ENCODE data around the gene PARVA. TPM values are rescaled to one million over a fixed set of nuclear protein-coding genes. Genes with fewer than 3 reads are reported as not detected.

PARVA gene
- total RNA-seq, 1 donor from 2014 or later, result 170 TPM

- Mint-ChIP-seq H3K9me3 (ENCODE audit: low read depth) (peaks cover 4% of the 10 kb centered on the region), H3K27me3 (ENCODE audit: low read depth) (no peaks in the 10 kb centered on the region), H3K4me1 (ENCODE audit: low read depth) (peaks cover 54% of the 10 kb centered on the region), H3K4me3 (ENCODE audit: unreplicated experiment) (no peak overlapping the region), H3K36me3 (ENCODE audit: low read depth) (peaks cover 3% of the 10 kb centered on the region), H3K27ac (ENCODE audit: unreplicated experiment) (no peak overlapping the region)
- no peak for DNase-seq (ENCODE audit: low spot score)
- no peak for TF ChIP-seq CTCF (IDR thresholded peaks at IDR 0.05)
Observed at GRCh38 chr11:12467610-12468009, 90.2 kb downstream of the PARVA start.

- Mint-ChIP-seq H3K4me1 (ENCODE audit: low read depth) (peaks cover 63% of the 10 kb centered on the region), H3K4me3 (ENCODE audit: unreplicated experiment) (no peak overlapping the region), H3K9me3 (ENCODE audit: low read depth) (peaks cover under 1% of the 10 kb centered on the region), H3K27ac (ENCODE audit: unreplicated experiment) (peak overlapping the region; percentile 57), H3K36me3 (ENCODE audit: low read depth) (peaks cover 4% of the 10 kb centered on the region), H3K27me3 (ENCODE audit: low read depth) (no peaks in the 10 kb centered on the region)
- no peak for TF ChIP-seq CTCF (IDR thresholded peaks at IDR 0.05)
- DNase-seq (ENCODE audit: low spot score), result no peak
Observed at GRCh38 chr11:12469451-12469850, 92.1 kb downstream of the PARVA start.

- no peaks in the 10 kb centered on the region for H3K9me3 Mint-ChIP-seq (ENCODE audit: low read depth)
- H3K27ac Mint-ChIP-seq (ENCODE audit: unreplicated experiment), result no peak overlapping the region
- no peak for TF ChIP-seq CTCF (IDR thresholded peaks at IDR 0.05)
- H3K4me1 Mint-ChIP-seq (ENCODE audit: low read depth), result peaks cover 63% of the 10 kb centered on the region
- H3K27me3 Mint-ChIP-seq (ENCODE audit: low read depth), result no peaks in the 10 kb centered on the region
- H3K4me3 Mint-ChIP-seq (ENCODE audit: unreplicated experiment), result no peak overlapping the region
- H3K36me3 Mint-ChIP-seq (ENCODE audit: low read depth), result peaks cover 9% of the 10 kb centered on the region
- no peak for DNase-seq (ENCODE audit: low spot score)
Observed at GRCh38 chr11:12470236-12470635, 92.9 kb downstream of the PARVA start.

- DNase-seq (ENCODE audit: low spot score), result no peak
- Mint-ChIP-seq H3K27me3 (ENCODE audit: low read depth) (no peaks in the 10 kb centered on the region), H3K4me1 (ENCODE audit: low read depth) (peaks cover 51% of the 10 kb centered on the region), H3K27ac (ENCODE audit: unreplicated experiment) (peak overlapping the region; percentile 1), H3K9me3 (ENCODE audit: low read depth) (no peaks in the 10 kb centered on the region), H3K4me3 (ENCODE audit: unreplicated experiment) (no peak overlapping the region), H3K36me3 (ENCODE audit: low read depth) (peaks cover 20% of the 10 kb centered on the region)
- no peak for TF ChIP-seq CTCF (IDR thresholded peaks at IDR 0.05)
Observed at GRCh38 chr11:12472401-12473005, 95.1 kb downstream of the PARVA start.

GRCh38 chr11:12473381-12473780 lies 96.0 kb downstream of the PARVA start:
- Mint-ChIP-seq H3K36me3 (ENCODE audit: low read depth) (peaks cover 25% of the 10 kb centered on the region), H3K4me1 (ENCODE audit: low read depth) (peaks cover 53% of the 10 kb centered on the region), H3K27me3 (ENCODE audit: low read depth) (no peaks in the 10 kb centered on the region), H3K27ac (ENCODE audit: unreplicated experiment) (no peak overlapping the region), H3K9me3 (ENCODE audit: low read depth) (no peaks in the 10 kb centered on the region), H3K4me3 (ENCODE audit: unreplicated experiment) (no peak overlapping the region)
- DNase-seq (ENCODE audit: low spot score), result no peak
- no peak for TF ChIP-seq CTCF (IDR thresholded peaks at IDR 0.05)

Measured in chondrocyte (in vitro differentiated cells).